ENCODE data around the gene ESYT1.

- no peak for TF ChIP-seq FOXP2 (optimal IDR thresholded peaks at IDR 0.05; ENCODE audit: borderline replicate concordance, extremely low read depth, extremely low read length, insufficient read depth)
- TF ChIP-seq POLR2AphosphoS5 (IDR thresholded peaks at IDR 0.05; ENCODE audit: low read depth, low read length), result no peak
- TF ChIP-seq REST (IDR thresholded peaks at IDR 0.05; ENCODE audit: insufficient read depth in 1 of 2, low read depth in 2 of 2, low read length in 2 of 2), result no peak
- TF ChIP-seq TAF1 (IDR thresholded peaks at IDR 0.05; ENCODE audit: borderline replicate concordance, insufficient read depth, low read length), result no peak
- TF ChIP-seq SIN3A (IDR thresholded peaks at IDR 0.05; ENCODE audit: borderline replicate concordance, insufficient read depth, low read length), result no peak
Measured at GRCh38 chr12:56129942-56130495, 2.0 kb downstream of the ESYT1 start.

Measured in PFSK-1 (cell line).